Keratinocyte (primary cell): ENCODE results near the gene PRKCZ.
"Not testable (repeated sequence)": the region's sequence is repeated elsewhere in the genome, so short reads cannot be mapped to it uniquely, and the experiment has no call there.

Source experiments
- CTCF ChIP-seq, 3 experiments: IDR thresholded peaks in 1 of 3; conservative IDR thresholded peaks in 1 of 3; optimal IDR thresholded peaks in 1 of 3; 2 replicates in 2 of 3; 3 replicates in 1 of 3; pipeline versions ENCODE3 to v1.5.1; 2011; ENCODE audit warnings: low read length in 3 of 3, mild to moderate bottlenecking in 3 of 3, moderate library complexity in 2 of 3, control low read depth in 1 of 3, inconsistent platforms in 1 of 3; ENCODE audit not compliant: insufficient read depth in 2 of 3; ENCODE audit errors: extremely low read depth in 1 of 3
- EZH2 ChIP-seq: IDR thresholded peaks from one replicate; pipeline ENCODE4 v1.6.1; 2012; ENCODE audit warnings: inconsistent platforms, mild to moderate bottlenecking, low read length, moderate library complexity

- not testable (repeated sequence) for TF ChIP-seq CTCF (optimal IDR thresholded peaks at IDR 0.05 in 1 of 3, IDR thresholded peaks at IDR 0.05 in 1 of 3, conservative IDR thresholded peaks at IDR 0.05 in 1 of 3; ENCODE audit: extremely low read depth in 1 of 3, insufficient read depth in 2 of 3, low read length in 3 of 3); EZH2
These were observed 64.4 kb downstream of the PRKCZ start for GRCh38 chr1:2114635-2115007.
